Skeletal muscle satellite cell (primary cell): ENCODE data around the gene NAA40.

Source experiments
- H3K27me3 ChIP-seq: 2 replicates; pipeline ENCODE4 v1.7.0; 2013; ENCODE audit warnings: low read length; ENCODE audit not compliant: control insufficient read depth, insufficient read depth
- H3K36me3 ChIP-seq: 2 replicates; pipeline ENCODE4 v1.7.0; 2013; ENCODE audit warnings: mild to moderate bottlenecking, control low read depth, low read length; ENCODE audit not compliant: insufficient read depth
- H3K4me1 ChIP-seq: 2 replicates; pipeline ENCODE4 v1.7.0; 2013; ENCODE audit warnings: low read length; ENCODE audit not compliant: control insufficient read depth, insufficient read depth
- H3K4me2 ChIP-seq: 2 replicates; pipeline ENCODE4 v1.7.0; 2013; ENCODE audit warnings: mild to moderate bottlenecking, low read length
- H3K4me3 ChIP-seq: 2 replicates; pipeline ENCODE4 v1.7.0; 2013; ENCODE audit warnings: low read length
- H3K9ac ChIP-seq: 2 replicates; pipeline ENCODE4 v1.7.0; 2013; ENCODE audit warnings: mild to moderate bottlenecking, low read depth, low read length, moderate library complexity
- H3K9me3 ChIP-seq: replicated peaks from 2 replicates; pipeline ENCODE4 v1.7.0; 2013; ENCODE audit warnings: mild to moderate bottlenecking, control low read depth, low read length
- small RNA-seq: library from RNA; depleted of rRNA; stranded (forward); fragments of <200 nt; gene quantifications from one replicate; pipeline ENCODE3, GENCODE V24; 2012

NAA40 gene

DNA sequence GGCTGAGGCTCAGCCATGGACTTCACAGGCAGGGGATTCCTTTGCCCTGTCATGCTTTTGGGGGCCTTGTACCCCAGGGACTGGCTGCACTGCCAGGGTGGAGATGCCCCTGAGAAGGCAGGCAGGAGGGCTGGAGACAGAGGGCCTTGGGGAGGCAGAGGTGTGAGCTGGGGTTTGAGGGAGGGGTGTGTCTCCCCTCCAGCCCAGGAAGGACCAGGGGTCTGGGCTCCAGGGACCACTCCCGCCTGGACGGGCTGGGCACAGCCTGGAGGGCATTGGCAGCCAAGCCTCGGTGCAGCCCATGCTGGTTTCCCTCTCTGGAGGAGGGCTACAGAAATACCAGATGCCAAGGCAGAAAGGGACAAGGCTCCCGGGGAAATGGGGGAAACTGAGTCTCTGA lies 66.9 kb downstream of the NAA40 start:
- Histone ChIP-seq H3K4me3 (no peak overlapping the region), H3K9ac (no peak overlapping the region), H3K4me2 (no peak overlapping the region), H3K9me3 (no peaks in the 10 kb centered on the region), H3K27me3 (no peaks in the 10 kb centered on the region), H3K36me3 (peaks cover 7% of the 10 kb centered on the region), H3K4me1 (peaks cover 20% of the 10 kb centered on the region)

DNA sequence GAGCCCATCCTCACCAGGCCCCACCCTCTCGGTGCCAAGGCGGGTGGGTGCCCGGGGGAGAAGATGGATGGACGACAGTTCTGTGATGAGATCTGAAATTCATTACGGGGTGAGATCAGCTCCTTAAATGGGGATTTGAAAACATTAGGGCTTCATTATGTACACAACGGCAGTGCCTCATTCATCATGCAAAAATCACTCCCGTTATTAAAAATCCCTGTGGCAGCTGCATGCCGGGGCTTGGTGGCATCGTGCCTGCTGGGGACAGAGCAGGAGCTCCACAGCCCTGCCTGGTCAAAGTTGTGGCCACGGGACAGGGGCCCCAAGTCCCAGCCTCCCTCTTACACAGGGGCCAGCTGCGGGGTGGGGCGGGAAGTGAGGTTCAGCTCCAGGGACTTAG lies 67.6 kb downstream of the NAA40 start:
- Histone ChIP-seq H3K27me3 (no peaks in the 10 kb centered on the region), H3K4me2 (no peak overlapping the region), H3K36me3 (peaks cover 4% of the 10 kb centered on the region), H3K4me1 (peaks cover 20% of the 10 kb centered on the region), H3K9me3 (no peaks in the 10 kb centered on the region), H3K4me3 (no peak overlapping the region), H3K9ac (no peak overlapping the region)

Small RNAs within 50 kb of the gene (small RNA-seq; reads per million reads assigned to genes)
- 0.42 reads per million for gene RNU6-45P
